HepG2 (cell line): ENCODE results near the gene SLC16A3. TPM values are rescaled to one million over a fixed set of nuclear protein-coding genes. Genes with fewer than 3 reads are reported as not detected.

Experiments
- CC2D1A ChIP-seq: sonication (generic); formaldehyde crosslinking; IDR thresholded peaks from 2 replicates; pipeline ENCODE4 v1.8.1; 2023; ENCODE audit warnings: mild to moderate bottlenecking, missing genetic modification reagents
- DNMT1 ChIP-seq: sonication (generic); formaldehyde crosslinking; IDR thresholded peaks from 2 replicates; pipeline ENCODE4 v1.5.1; 2020; ENCODE audit warnings: mild to moderate bottlenecking, missing genetic modification reagents
- HNF4A ChIP-seq: sonication (generic); formaldehyde crosslinking; IDR thresholded peaks from 2 replicates; pipeline ENCODE4 v1.4.0; 2020; ENCODE audit warnings: missing genetic modification reagents
- HOXA9 ChIP-seq: sonication (generic); formaldehyde crosslinking; IDR thresholded peaks from 2 replicates; pipeline ENCODE4 v1.8.1; 2022; ENCODE audit warnings: missing genetic modification reagents, mild to moderate bottlenecking, moderate library complexity, borderline replicate concordance
- MAZ ChIP-seq, 2 experiments: sonication (generic) in 1 of 2; formaldehyde crosslinking in 1 of 2; IDR thresholded peaks; 2 replicates each; pipeline versions ENCODE4 v1.5.0 to v1.6.1; 2012 to 2020; ENCODE audit warnings: low read depth in 2 of 2, mild to moderate bottlenecking in 2 of 2, borderline replicate concordance in 1 of 2, improper control_type of control experiment in 1 of 2, low read length in 1 of 2, missing genetic modification reagents in 1 of 2, moderate library complexity in 1 of 2
- MEIS1 ChIP-seq: sonication (generic); formaldehyde crosslinking; IDR thresholded peaks from 2 replicates; pipeline ENCODE4 v1.9.0; 2021; ENCODE audit warnings: mild to moderate bottlenecking, missing genetic modification reagents, moderate library complexity, borderline replicate concordance
- NONO ChIP-seq, 2 experiments: fragments of 450-650 bp in 1 of 2; sonication (generic) in 1 of 2; formaldehyde crosslinking in 1 of 2; IDR thresholded peaks in 1 of 2; conservative IDR thresholded peaks in 1 of 2; 2 replicates each; pipeline versions ENCODE4 v1.6.1 to v1.8.0; 2017 to 2022; ENCODE audit warnings: mild to moderate bottlenecking in 1 of 2, missing genetic modification reagents in 1 of 2, moderate library complexity in 1 of 2
- SP2 ChIP-seq: sonication (generic); formaldehyde crosslinking; IDR thresholded peaks from 2 replicates; pipeline ENCODE4 v1.5.1; 2020; ENCODE audit warnings: mild to moderate bottlenecking, missing genetic modification reagents
- ZNF263 ChIP-seq: sonication (generic); formaldehyde crosslinking; IDR thresholded peaks from 2 replicates; pipeline ENCODE4 v1.4.0; 2020; ENCODE audit warnings: missing genetic modification reagents
- ZNF296 ChIP-seq: sonication (generic); formaldehyde crosslinking; conservative IDR thresholded peaks from 2 replicates; pipeline ENCODE4 v1.5.0; 2020; ENCODE audit warnings: mild to moderate bottlenecking, missing genetic modification reagents
- ZNF550 ChIP-seq: sonication (generic); formaldehyde crosslinking; IDR thresholded peaks from 2 replicates; pipeline ENCODE4 v1.4.0; 2020; ENCODE audit warnings: mild to moderate bottlenecking, missing genetic modification reagents, borderline replicate concordance
- ZNF883 ChIP-seq: sonication (generic); formaldehyde crosslinking; IDR thresholded peaks from 2 replicates; pipeline ENCODE4 v1.5.1; 2020; ENCODE audit warnings: mild to moderate bottlenecking, missing genetic modification reagents; ENCODE audit errors: not compliant biosample characterization
- ZNF891 ChIP-seq: sonication (generic); formaldehyde crosslinking; IDR thresholded peaks from 2 replicates; pipeline ENCODE4 v1.5.0; 2020; ENCODE audit warnings: mild to moderate bottlenecking, missing genetic modification reagents
- polyA plus RNA-seq, 8 experiments: library from polyadenylated mRNA; depleted of rRNA in 3 of 8; stranded (reverse) in 7 of 8; unstranded in 1 of 8; fragments of >200 nt; fragmentation: Illumina TruSeq in 4 of 8; extraction: Trizol in 4 of 8; gene quantifications; 2 replicates each; pipeline versions ENCODE4 v1.2.1 to v1.2.3, GENCODE V29; 2011 to 2016; ENCODE audit warnings: low read depth in 4 of 8, missing spikeins in 1 of 8, mixed read lengths in 1 of 8; ENCODE audit not compliant: insufficient read depth in 1 of 8
- total RNA-seq, 5 experiments: library from RNA; depleted of rRNA; stranded (reverse); fragments of >200 nt; fragmentation: Illumina TruSeq; extraction: Trizol; gene quantifications; 2 replicates each; pipeline ENCODE4 v1.2.3, GENCODE V29; 2016; ENCODE audit warnings: low read depth in 1 of 5
- TF ChIP-seq, protein P1 (sequence below): sonication (generic); formaldehyde crosslinking; IDR thresholded peaks from 2 replicates; pipeline ENCODE4 v1.4.0; 2020; ENCODE audit warnings: mild to moderate bottlenecking, missing genetic modification reagents
- TF ChIP-seq, protein P2 (sequence below): sonication (generic); formaldehyde crosslinking; IDR thresholded peaks from 2 replicates; pipeline ENCODE4 v1.8.1; 2022; ENCODE audit warnings: low read depth, mild to moderate bottlenecking, missing genetic modification reagents
- TF ChIP-seq, protein P3 (sequence below): sonication (generic); formaldehyde crosslinking; IDR thresholded peaks from 2 replicates; pipeline ENCODE4 v1.8.0; 2022; ENCODE audit warnings: missing genetic modification reagents, mild to moderate bottlenecking, borderline replicate concordance
- TF ChIP-seq, protein P4 (sequence below): IDR thresholded peaks from 2 replicates; pipeline ENCODE4 v1.6.1; 2016; ENCODE audit warnings: low read depth, control low read depth

Gene SLC16A3
- total and polyA plus RNA-seq, 2 of the 13 experiments (the other 11 are each of a cell fraction or from before 2014, with no cell fraction given): 242 to 349 TPM

DNA sequence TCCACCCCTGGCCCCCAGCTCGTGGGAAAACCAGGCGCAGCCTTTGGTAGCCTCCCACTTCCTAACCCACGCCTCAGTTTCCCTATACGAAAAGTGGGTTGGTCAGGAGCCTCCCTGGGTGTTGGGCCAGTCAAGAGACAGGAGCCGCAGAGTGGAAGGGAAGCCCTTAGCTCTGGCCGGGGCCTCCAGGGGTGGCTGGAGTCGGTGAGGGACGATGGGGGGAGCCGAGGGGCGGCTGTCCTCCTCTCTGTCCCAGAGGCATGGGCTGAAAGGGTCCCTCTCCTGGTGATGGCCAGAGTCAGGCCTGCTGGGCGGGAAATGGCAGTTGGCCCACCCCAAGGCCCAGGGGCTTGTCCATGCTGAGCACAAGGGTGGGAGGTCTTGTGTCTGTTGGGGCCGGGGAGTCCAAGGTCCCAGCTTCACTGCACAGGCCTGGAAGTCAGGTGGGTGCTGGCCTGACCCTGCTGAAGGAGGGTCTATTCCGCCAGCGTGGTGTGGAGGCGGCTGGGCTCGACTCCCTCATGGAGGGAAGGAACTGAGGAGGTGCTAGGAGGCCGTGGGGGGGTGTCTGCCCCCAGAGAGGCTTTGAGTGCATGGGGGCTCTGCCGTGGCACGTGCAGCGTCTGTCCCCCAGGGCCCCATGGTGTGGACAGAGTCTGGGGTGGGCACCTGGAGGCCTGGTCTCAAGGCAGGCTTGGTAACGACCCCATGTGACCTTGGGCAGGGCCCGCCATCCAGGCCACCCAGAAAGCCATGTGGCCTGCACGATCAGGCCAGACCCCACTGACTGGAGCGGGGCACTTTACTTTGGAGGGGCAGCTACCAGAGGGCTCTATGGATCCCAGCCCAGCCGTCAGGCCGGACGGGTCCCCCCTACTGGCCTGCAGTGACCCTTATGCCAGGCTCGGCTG lies 1.1 kb downstream of the SLC16A3 start (continued):
- TF ChIP-seq CC2D1A (CRISPR knock-in tag) (0 out of 2 replicates have a peak, but pooled peaks have one; percentile 64), HOXA9 (CRISPR knock-in tag) (0 out of 2 replicates have a peak, but pooled peaks have one; percentile 59), ZNF550 (CRISPR knock-in tag) (no peak), NONO (IDR thresholded peaks at IDR 0.05) (no peak), NONO (CRISPR knock-in tag; conservative IDR thresholded peaks at IDR 0.05) (peak; percentile 80), MEIS1 (CRISPR knock-in tag) (no peak), ZNF296 (CRISPR knock-in tag) (peak; percentile 82; the same call in 1 of the 2 replicates), HNF4A (CRISPR knock-in tag) (peak; percentile 77), MAZ (IDR thresholded peaks at IDR 0.05; ENCODE audit: borderline replicate concordance, low read depth, low read length) (no peak), MAZ (CRISPR knock-in tag; IDR thresholded peaks at IDR 0.05; ENCODE audit: low read depth) (peak; percentile 54), ZNF883 (CRISPR knock-in tag) (peak; percentile 85), ZNF263 (CRISPR knock-in tag) (0 out of 2 replicates have a peak, but pooled peaks have one; percentile 19), SP2 (CRISPR knock-in tag) (no peak), DNMT1 (CRISPR knock-in tag) (no peak; the same call in 1 of the 2 replicates), ZNF891 (CRISPR knock-in tag) (no peak)
- TF ChIP-seq, protein P1, sequence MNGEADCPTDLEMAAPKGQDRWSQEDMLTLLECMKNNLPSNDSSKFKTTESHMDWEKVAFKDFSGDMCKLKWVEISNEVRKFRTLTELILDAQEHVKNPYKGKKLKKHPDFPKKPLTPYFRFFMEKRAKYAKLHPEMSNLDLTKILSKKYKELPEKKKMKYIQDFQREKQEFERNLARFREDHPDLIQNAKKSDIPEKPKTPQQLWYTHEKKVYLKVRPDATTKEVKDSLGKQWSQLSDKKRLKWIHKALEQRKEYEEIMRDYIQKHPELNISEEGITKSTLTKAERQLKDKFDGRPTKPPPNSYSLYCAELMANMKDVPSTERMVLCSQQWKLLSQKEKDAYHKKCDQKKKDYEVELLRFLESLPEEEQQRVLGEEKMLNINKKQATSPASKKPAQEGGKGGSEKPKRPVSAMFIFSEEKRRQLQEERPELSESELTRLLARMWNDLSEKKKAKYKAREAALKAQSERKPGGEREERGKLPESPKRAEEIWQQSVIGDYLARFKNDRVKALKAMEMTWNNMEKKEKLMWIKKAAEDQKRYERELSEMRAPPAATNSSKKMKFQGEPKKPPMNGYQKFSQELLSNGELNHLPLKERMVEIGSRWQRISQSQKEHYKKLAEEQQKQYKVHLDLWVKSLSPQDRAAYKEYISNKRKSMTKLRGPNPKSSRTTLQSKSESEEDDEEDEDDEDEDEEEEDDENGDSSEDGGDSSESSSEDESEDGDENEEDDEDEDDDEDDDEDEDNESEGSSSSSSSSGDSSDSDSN: peak; percentile 27; the same call in 1 of the 2 replicates
- TF ChIP-seq, protein P2, sequence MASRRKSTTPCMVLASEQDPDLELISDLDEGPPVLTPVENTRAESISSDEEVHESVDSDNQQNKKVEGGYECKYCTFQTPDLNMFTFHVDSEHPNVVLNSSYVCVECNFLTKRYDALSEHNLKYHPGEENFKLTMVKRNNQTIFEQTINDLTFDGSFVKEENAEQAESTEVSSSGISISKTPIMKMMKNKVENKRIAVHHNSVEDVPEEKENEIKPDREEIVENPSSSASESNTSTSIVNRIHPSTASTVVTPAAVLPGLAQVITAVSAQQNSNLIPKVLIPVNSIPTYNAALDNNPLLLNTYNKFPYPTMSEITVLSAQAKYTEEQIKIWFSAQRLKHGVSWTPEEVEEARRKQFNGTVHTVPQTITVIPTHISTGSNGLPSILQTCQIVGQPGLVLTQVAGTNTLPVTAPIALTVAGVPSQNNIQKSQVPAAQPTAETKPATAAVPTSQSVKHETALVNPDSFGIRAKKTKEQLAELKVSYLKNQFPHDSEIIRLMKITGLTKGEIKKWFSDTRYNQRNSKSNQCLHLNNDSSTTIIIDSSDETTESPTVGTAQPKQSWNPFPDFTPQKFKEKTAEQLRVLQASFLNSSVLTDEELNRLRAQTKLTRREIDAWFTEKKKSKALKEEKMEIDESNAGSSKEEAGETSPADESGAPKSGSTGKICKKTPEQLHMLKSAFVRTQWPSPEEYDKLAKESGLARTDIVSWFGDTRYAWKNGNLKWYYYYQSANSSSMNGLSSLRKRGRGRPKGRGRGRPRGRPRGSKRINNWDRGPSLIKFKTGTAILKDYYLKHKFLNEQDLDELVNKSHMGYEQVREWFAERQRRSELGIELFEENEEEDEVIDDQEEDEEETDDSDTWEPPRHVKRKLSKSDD (CRISPR knock-in tag): peak; percentile 80
- TF ChIP-seq, protein P3, sequence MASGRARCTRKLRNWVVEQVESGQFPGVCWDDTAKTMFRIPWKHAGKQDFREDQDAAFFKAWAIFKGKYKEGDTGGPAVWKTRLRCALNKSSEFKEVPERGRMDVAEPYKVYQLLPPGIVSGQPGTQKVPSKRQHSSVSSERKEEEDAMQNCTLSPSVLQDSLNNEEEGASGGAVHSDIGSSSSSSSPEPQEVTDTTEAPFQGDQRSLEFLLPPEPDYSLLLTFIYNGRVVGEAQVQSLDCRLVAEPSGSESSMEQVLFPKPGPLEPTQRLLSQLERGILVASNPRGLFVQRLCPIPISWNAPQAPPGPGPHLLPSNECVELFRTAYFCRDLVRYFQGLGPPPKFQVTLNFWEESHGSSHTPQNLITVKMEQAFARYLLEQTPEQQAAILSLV (CRISPR knock-in tag): peak; percentile 67; the same call in 1 of the 2 replicates
- TF ChIP-seq, protein P4, sequence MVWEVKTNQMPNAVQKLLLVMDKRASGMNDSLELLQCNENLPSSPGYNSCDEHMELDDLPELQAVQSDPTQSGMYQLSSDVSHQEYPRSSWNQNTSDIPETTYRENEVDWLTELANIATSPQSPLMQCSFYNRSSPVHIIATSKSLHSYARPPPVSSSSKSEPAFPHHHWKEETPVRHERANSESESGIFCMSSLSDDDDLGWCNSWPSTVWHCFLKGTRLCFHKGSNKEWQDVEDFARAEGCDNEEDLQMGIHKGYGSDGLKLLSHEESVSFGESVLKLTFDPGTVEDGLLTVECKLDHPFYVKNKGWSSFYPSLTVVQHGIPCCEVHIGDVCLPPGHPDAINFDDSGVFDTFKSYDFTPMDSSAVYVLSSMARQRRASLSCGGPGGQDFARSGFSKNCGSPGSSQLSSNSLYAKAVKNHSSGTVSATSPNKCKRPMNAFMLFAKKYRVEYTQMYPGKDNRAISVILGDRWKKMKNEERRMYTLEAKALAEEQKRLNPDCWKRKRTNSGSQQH (CRISPR knock-in tag): peak; percentile 59; the same call in 1 of the 2 replicates
